ENCODE measurements around the gene VSIG10.

Gene VSIG10

DNA sequence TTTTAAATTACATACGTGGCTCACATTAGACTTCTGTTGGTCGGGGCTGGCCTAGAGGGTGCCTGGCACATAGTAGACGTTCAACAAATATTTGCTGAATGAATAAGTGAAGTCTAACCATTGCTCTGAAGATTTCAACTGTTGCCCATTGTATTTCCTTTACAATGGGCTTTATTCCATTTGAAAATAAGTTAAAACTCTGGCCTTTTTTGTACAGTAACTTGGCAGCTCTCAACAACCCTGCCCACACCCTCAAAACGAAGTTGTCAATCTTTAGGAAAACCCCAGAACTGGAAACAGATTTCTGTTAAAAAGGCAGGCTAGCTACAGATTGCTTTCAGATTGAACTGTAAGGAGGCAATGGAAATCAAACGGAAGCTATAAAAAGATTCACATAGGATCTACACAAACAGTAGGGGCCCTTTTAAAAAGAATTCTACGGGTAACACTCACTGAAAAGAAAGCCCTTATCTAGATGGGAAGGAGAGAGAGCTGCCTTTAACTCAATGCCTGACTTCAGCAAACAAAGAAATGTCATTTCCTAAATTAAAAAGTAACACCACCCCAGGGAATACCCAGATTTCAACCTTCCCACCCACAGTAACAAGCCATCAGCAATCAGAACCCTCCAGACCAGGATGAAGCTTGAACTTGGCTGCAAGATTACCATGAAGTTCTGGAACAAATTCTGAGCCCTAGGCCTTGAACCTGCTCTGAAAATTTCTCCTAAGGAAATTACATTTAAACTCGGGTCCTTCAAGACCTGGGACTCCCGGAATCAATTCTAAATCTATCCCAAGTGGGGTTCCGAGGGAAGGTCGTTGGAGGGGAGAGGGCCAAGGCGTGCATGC lies 44.2 kb downstream of the VSIG10 start:
- DNase-seq (ENCODE audit: low read depth) = peak; percentile 84
- TF ChIP-seq, protein P1, sequence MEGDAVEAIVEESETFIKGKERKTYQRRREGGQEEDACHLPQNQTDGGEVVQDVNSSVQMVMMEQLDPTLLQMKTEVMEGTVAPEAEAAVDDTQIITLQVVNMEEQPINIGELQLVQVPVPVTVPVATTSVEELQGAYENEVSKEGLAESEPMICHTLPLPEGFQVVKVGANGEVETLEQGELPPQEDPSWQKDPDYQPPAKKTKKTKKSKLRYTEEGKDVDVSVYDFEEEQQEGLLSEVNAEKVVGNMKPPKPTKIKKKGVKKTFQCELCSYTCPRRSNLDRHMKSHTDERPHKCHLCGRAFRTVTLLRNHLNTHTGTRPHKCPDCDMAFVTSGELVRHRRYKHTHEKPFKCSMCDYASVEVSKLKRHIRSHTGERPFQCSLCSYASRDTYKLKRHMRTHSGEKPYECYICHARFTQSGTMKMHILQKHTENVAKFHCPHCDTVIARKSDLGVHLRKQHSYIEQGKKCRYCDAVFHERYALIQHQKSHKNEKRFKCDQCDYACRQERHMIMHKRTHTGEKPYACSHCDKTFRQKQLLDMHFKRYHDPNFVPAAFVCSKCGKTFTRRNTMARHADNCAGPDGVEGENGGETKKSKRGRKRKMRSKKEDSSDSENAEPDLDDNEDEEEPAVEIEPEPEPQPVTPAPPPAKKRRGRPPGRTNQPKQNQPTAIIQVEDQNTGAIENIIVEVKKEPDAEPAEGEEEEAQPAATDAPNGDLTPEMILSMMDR (conservative IDR thresholded peaks at IDR 0.05; ENCODE audit: low read length) = no peak
- H3K4me3 ChIP-seq (ENCODE audit: low read length) = peak overlapping the region; percentile 72

DNA sequence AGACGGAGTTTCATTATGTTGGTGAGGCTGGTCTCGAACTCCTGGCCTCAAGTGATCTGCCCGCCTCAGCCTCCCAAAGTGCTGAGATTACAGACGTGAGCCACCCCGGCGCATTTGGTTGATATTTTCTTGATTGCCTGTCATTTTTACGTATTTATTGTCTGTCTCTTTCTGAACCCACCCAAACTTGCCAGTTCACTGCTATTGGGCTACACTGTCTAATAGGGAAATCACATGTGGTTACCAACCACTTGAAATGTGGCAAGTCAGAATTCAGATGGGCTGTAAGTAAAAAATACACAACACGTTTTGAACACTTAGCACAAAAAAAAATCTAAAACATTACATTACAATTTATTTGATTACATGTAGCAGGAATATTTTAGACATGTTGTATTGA lies 44.9 kb downstream of the VSIG10 start:
- no peak overlapping the region for H3K4me3 ChIP-seq (ENCODE audit: low read length)
- no peak for DNase-seq (ENCODE audit: low read depth)
- TF ChIP-seq, protein P1 (conservative IDR thresholded peaks at IDR 0.05; ENCODE audit: low read length) = no peak

DNA sequence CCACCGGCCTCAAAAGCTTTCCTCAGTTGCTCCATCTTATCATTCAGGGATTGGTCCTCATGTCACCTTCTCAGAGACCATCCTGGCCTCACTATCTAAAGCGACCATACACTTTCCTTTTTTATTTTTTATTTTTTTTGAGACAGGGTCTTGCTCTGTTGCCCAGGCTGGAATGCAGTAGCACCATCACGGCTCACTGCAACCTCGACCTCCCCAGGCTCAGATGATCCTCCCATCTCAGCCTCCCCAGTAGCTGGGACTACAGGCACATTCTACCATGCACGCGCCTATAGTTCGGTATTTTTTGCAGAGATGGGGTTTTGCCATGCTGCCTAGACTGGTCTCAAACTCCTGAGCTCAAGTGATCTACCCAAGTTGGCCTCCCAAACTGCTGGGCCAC lies 45.6 kb downstream of the VSIG10 start:
- no peak for DNase-seq (ENCODE audit: low read depth)
- TF ChIP-seq, protein P1 (conservative IDR thresholded peaks at IDR 0.05; ENCODE audit: low read length) = no peak
- no peak overlapping the region for H3K4me3 ChIP-seq (ENCODE audit: low read length)

DNA sequence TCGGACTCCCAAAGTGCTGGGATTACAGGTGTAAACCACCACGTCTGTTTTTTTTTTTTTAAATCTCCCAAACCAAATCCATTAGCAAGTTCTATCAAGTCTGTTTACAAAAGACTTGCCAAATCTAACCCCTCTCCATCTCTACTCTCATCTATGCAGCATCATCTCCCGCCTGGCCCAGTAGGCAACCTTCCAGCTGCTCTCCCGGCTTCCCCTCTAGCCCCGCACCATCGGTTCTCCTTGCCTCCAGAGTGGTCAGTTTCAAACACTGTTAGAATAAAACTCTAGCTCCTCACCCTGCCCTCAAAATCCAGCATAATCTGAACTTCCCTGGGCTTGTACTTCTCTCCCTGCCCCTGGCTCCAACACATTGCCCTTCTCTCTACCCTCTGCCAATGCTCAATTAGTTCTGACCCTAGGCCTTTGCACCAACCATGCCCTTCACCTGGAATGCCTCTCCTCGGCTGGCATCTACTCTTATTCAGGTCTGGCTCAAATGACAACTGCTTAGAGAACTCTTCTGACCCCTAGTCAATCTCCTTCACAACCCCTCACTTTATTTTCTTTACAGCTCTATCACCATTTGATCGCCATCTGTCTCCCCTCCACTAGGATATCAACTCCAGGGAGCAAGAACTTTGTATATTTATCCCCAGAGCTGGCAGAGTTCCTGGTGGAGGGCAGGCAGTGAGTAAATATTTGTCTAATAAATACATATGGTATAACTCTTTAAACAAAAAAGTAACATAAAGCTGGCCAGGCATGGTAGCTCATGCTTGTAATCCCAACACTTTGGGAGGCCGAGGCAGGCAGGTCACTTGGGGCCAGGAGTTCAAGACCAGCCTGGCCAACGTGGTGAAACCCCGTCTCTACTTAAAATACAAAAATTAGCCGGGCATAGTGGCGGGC lies 47.7 kb downstream of the VSIG10 start:
- DNase-seq (ENCODE audit: low read depth) = no peak
- no peak overlapping the region for H3K4me3 ChIP-seq (ENCODE audit: low read length)
- TF ChIP-seq, protein P1 (conservative IDR thresholded peaks at IDR 0.05; ENCODE audit: low read length) = no peak

DNA sequence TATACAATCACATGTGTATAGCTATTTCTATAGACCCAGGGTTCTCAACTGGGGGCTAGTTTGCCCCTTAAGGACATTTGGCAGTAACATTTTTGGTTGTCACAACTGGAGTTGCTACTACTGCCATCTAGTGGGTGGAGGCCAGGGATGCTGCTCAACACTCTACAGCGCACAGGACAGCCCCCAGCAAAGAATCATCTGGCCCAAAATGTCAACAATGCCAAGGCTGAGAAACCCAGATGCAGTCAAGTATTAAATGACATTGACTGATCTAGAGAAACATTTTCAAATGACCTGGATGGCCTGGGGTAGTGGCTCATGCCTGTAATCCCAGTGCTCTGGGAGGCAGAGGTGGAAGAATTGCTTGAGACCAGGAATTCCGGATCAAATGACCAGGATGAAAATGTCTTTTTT lies 48.7 kb downstream of the VSIG10 start:
- TF ChIP-seq, protein P1 (conservative IDR thresholded peaks at IDR 0.05; ENCODE audit: low read length) = peak; percentile 49
- H3K4me3 ChIP-seq (ENCODE audit: low read length) = no peak overlapping the region
- no peak for DNase-seq (ENCODE audit: low read depth)

DNA sequence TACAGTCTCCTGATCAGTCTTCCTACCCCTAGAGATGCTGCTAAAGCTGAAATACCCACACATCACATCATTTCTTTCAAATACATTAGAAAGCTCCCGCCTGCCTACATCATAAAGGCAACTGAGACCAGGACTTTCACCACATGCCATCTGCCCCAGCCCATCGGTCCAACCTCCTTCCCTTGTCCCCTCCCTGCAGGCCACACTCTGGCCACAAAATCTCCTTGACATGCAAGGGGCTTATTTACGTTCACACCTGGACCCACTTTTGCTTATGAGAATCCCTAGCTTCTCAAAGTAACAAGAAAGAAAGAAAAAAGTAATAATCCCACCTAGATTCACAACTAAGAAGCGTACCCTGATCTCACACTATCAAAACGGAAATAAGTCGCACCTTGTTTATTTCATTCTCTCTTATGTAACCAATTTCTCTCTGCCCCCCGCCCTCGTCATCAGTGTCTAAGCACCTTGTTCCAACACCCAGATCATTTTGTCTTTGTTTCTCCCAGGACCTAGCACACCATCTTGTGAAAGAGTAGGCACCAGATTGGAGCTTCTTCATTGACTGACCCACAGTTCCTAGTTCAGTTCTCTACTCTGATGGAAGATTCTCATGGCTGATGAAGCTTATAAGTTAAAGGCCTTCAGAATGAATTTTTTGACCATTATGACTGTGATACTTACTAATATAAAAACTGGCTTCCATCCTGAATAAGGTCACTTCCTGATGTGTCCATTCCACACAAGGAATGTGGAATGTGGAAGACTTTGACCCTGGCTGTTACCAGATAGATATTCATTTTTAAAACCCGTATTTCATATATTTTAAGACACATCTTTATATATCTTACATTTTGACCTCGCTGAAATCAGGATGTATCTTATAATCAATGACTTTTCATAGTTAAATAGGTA lies 50.5 kb downstream of the VSIG10 start:
- H3K4me3 ChIP-seq (ENCODE audit: low read length) = no peak overlapping the region
- DNase-seq (ENCODE audit: low read depth) = peak; percentile 40
- TF ChIP-seq, protein P1 (conservative IDR thresholded peaks at IDR 0.05; ENCODE audit: low read length) = no peak
